Liver (tissue), 3 donors: ENCODE results near the gene PPFIA4.

ENCODE experiments used
- CTCF ChIP-seq: fragments of 150-350 bp; IDR thresholded peaks from 2 replicates; pipeline ENCODE4 v1.5.1; 2017; ENCODE audit warnings: improper control_type of control experiment, low read depth, low read length; ENCODE audit not compliant: missing input control
- RAD21 ChIP-seq, 2 donors: IDR thresholded peaks; 2 replicates each; pipeline ENCODE4 v1.6.1; 2016; ENCODE audit warnings: antibody characterized with exemption in 2 of 2, mild to moderate bottlenecking in 2 of 2
- donor health status: healthy.
- donor health status: healthy.

GRCh38 chr1:203091199-203091477, 64.8 kb downstream of the PPFIA4 start:
- no peak for TF ChIP-seq RAD21 (IDR thresholded peaks at IDR 0.05)
- no peak for TF ChIP-seq CTCF
